OCI-LY7 (cell line): ENCODE results near the gene BLTP3A. TPM values are rescaled to one million over a fixed set of nuclear protein-coding genes. Genes with fewer than 3 reads are reported as not detected.

Experiments
- Bru-seq: library from RNA; stranded (reverse); fragments of 400-500 nt; gene quantifications from one replicate; lab custom pipeline; 2021; lab: Mats Ljungman, UMichigan
- BruChase-seq, 2 experiments: library from RNA; stranded (reverse); fragments of 400-500 nt; gene quantifications; one replicate each; lab custom pipeline; 2021; lab: Mats Ljungman, UMichigan
- BruUV-seq: library from RNA; stranded (reverse); fragments of 400-500 nt; replicated peaks from 2 replicates; lab custom pipeline; 2021; lab: Mats Ljungman, UMichigan
- CTCF ChIA-PET: fragments of 300-600 bp; sonication (Branson Sonifier 250); formaldehyde crosslinking; loops from one replicate; lab custom pipeline; 2022; ENCODE audit warnings: antibody characterized with exemption; ENCODE audit not compliant: unreplicated experiment; lab: Charles Lee
- POLR2A ChIA-PET: fragments of 300-600 bp; sonication (Branson Sonifier 250); formaldehyde crosslinking; loops from one replicate; lab custom pipeline; 2022; ENCODE audit warnings: antibody characterized with exemption; lab: Charles Lee
- DNase-seq: peaks from one replicate; pipeline ENCODE4 v3.0.0-alpha.2; 2015; ENCODE audit warnings: low spot score
- H2AFZ ChIP-seq: fragments of 200-600 bp; sonication (generic), shearing (Covaris generic); 2 replicates; pipeline ENCODE4 v1.6.1; 2014; ENCODE audit warnings: mild to moderate bottlenecking, antibody characterized with exemption, low read length, moderate library complexity
- H3K27ac ChIP-seq: fragments of 200-600 bp; sonication (generic); 2 replicates; pipeline ENCODE4 v1.5.1; 2014; ENCODE audit warnings: mixed run types, low read depth, mild to moderate bottlenecking, moderate library complexity, low read length, inconsistent platforms; ENCODE audit not compliant: poor library complexity, severe bottlenecking
- H3K36me3 ChIP-seq: fragments of 200-600 bp; sonication (generic); 2 replicates; pipeline ENCODE4 v1.6.1; 2014; ENCODE audit warnings: mild to moderate bottlenecking, antibody characterized with exemption, low read length, moderate library complexity, mixed read lengths; ENCODE audit not compliant: insufficient read depth
- H3K4me1 ChIP-seq: fragments of 200-600 bp; sonication (generic); 2 replicates; pipeline ENCODE4 v1.5.1; 2014; ENCODE audit warnings: mild to moderate bottlenecking, low read length; ENCODE audit not compliant: insufficient read depth, poor library complexity, severe bottlenecking
- H3K4me2 ChIP-seq: fragments of 200-600 bp; sonication (generic); 2 replicates; pipeline ENCODE4 v1.6.1; 2014; ENCODE audit warnings: mild to moderate bottlenecking, low read length
- H3K4me3 ChIP-seq: fragments of 200-600 bp; sonication (generic); 2 replicates; pipeline ENCODE4 v1.5.1; 2014; ENCODE audit warnings: mild to moderate bottlenecking, low read depth, low read length; ENCODE audit not compliant: poor library complexity, severe bottlenecking
- H3K79me2 ChIP-seq: fragments of 200-600 bp; sonication (generic); 2 replicates; pipeline ENCODE4 v1.6.1; 2016; ENCODE audit warnings: low read depth, mild to moderate bottlenecking, low read length, moderate library complexity, mixed read lengths; ENCODE audit not compliant: insufficient read depth
- H3K9me2 ChIP-seq: fragments of 200-600 bp; sonication (generic); 2 replicates; pipeline ENCODE4 v1.6.1; 2016; ENCODE audit warnings: mild to moderate bottlenecking, low read length, mixed read lengths; ENCODE audit not compliant: insufficient read depth
- H3K9me3 ChIP-seq: fragments of 200-600 bp; sonication (generic); 2 replicates; pipeline ENCODE4 v1.6.1; 2014; ENCODE audit warnings: mild to moderate bottlenecking, mixed run types, low read length, mixed read lengths
- H4K20me1 ChIP-seq: fragments of 200-600 bp; sonication (generic); 2 replicates; pipeline ENCODE4 v1.6.1; 2014; ENCODE audit warnings: mild to moderate bottlenecking, antibody characterized with exemption, low read length, moderate library complexity, mixed read lengths; ENCODE audit not compliant: insufficient read depth
- CTCF ChIP-seq: fragments of 200-600 bp; sonication (generic); conservative IDR thresholded peaks from 2 replicates; pipeline ENCODE4 v1.5.1; 2014; ENCODE audit warnings: mild to moderate bottlenecking, antibody characterized with exemption, low read length, moderate library complexity, mixed read lengths
- EZH2phosphoT487 ChIP-seq: fragments of 200-600 bp; sonication (generic); IDR thresholded peaks from 2 replicates; pipeline ENCODE4 v1.6.1; 2018; ENCODE audit warnings: low read depth, borderline replicate concordance, mild to moderate bottlenecking, mixed run types, antibody characterized with exemption, low read length, moderate library complexity, mixed read lengths
- intact Hi-C: fragments of 100-400 bp; cut with micrococcal nuclease; formaldehyde crosslinking; loops from one replicate; pipeline ENCODE4 v1.10.0; 2022; ENCODE audit not compliant: unreplicated experiment
- long read RNA-seq: library from polyadenylated mRNA; stranded (forward); transcript quantifications from one replicate; pipeline ENCODE4 v2.0.0, GENCODE V29; 2022
- total RNA-seq, 2 experiments: library from RNA; depleted of rRNA in 1 of 2; stranded (reverse); fragments of >200 nt in 1 of 2; shearing (Covaris generic) in 1 of 2; gene quantifications; 2 replicates each; pipeline ENCODE4 v1.2.3, GENCODE V29; 2014 to 2022

Gene BLTP3A, protein sequence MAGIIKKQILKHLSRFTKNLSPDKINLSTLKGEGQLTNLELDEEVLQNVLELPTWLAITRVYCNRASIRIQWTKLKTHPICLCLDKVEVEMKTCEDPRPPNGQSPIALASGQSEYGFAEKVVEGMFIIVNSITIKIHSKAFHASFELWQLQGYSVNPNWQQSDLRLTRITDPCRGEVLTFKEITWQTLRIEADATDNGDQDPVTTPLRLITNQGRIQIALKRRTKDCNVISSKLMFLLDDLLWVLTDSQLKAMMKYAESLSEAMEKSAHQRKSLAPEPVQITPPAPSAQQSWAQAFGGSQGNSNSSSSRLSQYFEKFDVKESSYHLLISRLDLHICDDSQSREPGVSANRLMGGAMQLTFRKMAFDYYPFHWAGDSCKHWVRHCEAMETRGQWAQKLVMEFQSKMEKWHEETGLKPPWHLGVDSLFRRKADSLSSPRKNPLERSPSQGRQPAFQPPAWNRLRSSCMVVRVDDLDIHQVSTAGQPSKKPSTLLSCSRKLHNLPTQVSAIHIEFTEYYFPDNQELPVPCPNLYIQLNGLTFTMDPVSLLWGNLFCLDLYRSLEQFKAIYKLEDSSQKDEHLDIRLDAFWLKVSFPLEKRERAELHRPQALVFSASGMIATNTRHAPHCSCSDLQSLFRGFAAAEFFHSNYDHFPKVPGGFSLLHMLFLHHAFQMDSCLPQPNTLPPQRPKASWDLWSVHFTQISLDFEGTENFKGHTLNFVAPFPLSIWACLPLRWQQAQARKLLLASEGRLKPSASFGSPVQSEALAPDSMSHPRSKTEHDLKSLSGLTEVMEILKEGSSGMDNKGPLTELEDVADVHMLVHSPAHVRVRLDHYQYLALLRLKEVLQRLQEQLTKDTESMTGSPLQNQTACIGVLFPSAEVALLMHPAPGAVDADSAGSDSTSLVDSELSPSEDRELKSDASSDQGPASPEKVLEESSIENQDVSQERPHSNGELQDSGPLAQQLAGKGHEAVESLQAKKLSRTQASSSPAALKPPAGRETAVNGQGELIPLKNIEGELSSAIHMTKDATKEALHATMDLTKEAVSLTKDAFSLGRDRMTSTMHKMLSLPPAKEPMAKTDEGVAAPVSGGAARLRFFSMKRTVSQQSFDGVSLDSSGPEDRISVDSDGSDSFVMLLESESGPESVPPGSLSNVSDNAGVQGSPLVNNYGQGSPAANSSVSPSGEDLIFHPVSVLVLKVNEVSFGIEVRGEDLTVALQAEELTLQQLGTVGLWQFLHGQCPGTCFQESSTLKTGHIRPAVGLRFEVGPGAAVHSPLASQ (N-terminal part only)
- total RNA-seq (2014; rRNA removed; shearing (Covaris generic)) (11.4 and 11.9 TPM in 2 replicates), total RNA-seq (2022) (23.3 and 24.5 TPM in 2 replicates), Bru-seq, nascent RNA (percentile 79 among the genes with signal in this experiment), BruChase-seq, experiment 1, labeled RNA remaining after a 6-hour chase (percentile 75 among the genes with signal in this experiment), BruChase-seq, experiment 2, labeled RNA remaining after a 2-hour chase (percentile 81 among the genes with signal in this experiment)
- long read RNA-seq, full-length matches to known transcripts = 2 of 20 reads
- long read RNA-seq, partial matches to known transcripts = 4 of 20 reads
- long read RNA-seq, other reads (novel, unspliced or antisense) = 14 of 20 reads

- H3K9me3 ChIP-seq = peaks cover 6% of the 10 kb centered on the region; the same call in 1 of the 2 replicates
- peaks cover 9% of the 10 kb centered on the region; the same call in 1 of the 2 replicates for H3K36me3 ChIP-seq
- BruUV-seq = no TSS peak
- no peaks in the 10 kb centered on the region for H3K9me2 ChIP-seq
- H3K27ac ChIP-seq = peak within 1 kb of the TSS; percentile 84
- TF ChIP-seq CTCF (no peak; the same call in none of the 2 replicates), EZH2phosphoT487 (no peak)
- H4K20me1 ChIP-seq = no peaks in the 10 kb centered on the region
- H3K79me2 ChIP-seq = peaks cover 36% of the 10 kb centered on the region
- H3K4me2 ChIP-seq = peak within 1 kb of the TSS; percentile 89
- intact Hi-C loops = loop anchor here (1.0 to 5.0 kb wide), 3 partner anchors 35 to 325 kb away; partner anchors contain the start of genes PACSIN1 and SNRPC
- CTCF ChIA-PET = interaction anchor here (0.6 to 1.6 kb wide), 3 partner anchors 28 to 381 kb away, joined by 3 to 5 read pairs (median 3); no protein-coding TSS in a partner anchor
- POLR2A ChIA-PET = interaction anchor here (0.7 to 1.9 kb wide), 10 partner anchors 9 to 326 kb away, joined by 3 to 6 read pairs (median 4); partner anchors contain the start of genes ILRUN, PACSIN1 and TAF11
- peaks cover 9% of the 10 kb centered on the region for H3K4me1 ChIP-seq
- H3K4me3 ChIP-seq = peak within 1 kb of the TSS; percentile 79
- H2AFZ ChIP-seq = peak within 1 kb of the TSS; percentile 84
- DNase-seq = peak; percentile 92
Observed at GRCh38 chr6:34791701-34792604, at the start of gene BLTP3A. TSS of gene BLTP3A (plus strand) at chr6:34792083. CDS start at chr6:34792251, 168 bp downstream.

GRCh38 chr6:34742094-34742493 lies 49.8 kb upstream of the BLTP3A start:
- TF ChIP-seq CTCF (no peak), EZH2phosphoT487 (no peak)
- no peaks in the 10 kb centered on the region for H3K9me2 ChIP-seq
- H3K79me2 ChIP-seq = no peaks in the 10 kb centered on the region
- H3K4me1 ChIP-seq = no peaks in the 10 kb centered on the region
- H4K20me1 ChIP-seq = no peaks in the 10 kb centered on the region
- DNase-seq = no peak
- H3K4me2 ChIP-seq = no peak overlapping the region
- no peaks in the 10 kb centered on the region for H3K36me3 ChIP-seq
- H3K9me3 ChIP-seq = no peaks in the 10 kb centered on the region
- CTCF ChIA-PET = no interaction called here
- H2AFZ ChIP-seq = no peak overlapping the region
- no TSS peak for BruUV-seq
- POLR2A ChIA-PET = interaction anchor here (0.9 kb wide), 1 partner anchor 69 kb away, joined by 3 read pairs; no protein-coding TSS in a partner anchor
- no peak overlapping the region for H3K4me3 ChIP-seq
- intact Hi-C loops = no loop called here
- no peak overlapping the region for H3K27ac ChIP-seq
